HepG2 (cell line): ENCODE results near the gene NELL1. TPM values are rescaled to one million over a fixed set of nuclear protein-coding genes. Genes with fewer than 3 reads are reported as not detected.

Experiments
- ATAC-seq: fragments of 200-7000 bp; cut with Tn5 transposase; 3 replicates; pipeline ENCODE4 v1.9.1; 2020; ENCODE audit warnings: mild to moderate bottlenecking, moderate library complexity
- BruUV-seq: library from RNA; stranded (reverse); fragments of 400-500 nt; replicated peaks from 2 replicates; lab custom pipeline; 2021; lab: Mats Ljungman, UMichigan
- CTCF ChIA-PET: fragments of 300-600 bp; formaldehyde crosslinking; extraction: SDS; loops from one replicate; lab custom pipeline; 2021; ENCODE audit warnings: low total read pairs, inconsistent platforms, low intra/inter-chr PET ratio; lab: Yijun Ruan, JAX
- POLR2A ChIA-PET: fragments of 350-600 bp; sonication (Branson Sonifier 250); formaldehyde crosslinking; loops from one replicate; lab custom pipeline; 2020; ENCODE audit warnings: antibody characterized with exemption, inconsistent platforms; lab: Yijun Ruan, JAX
- DNase-seq: peaks from one replicate; pipeline ENCODE4 v3.0.0-alpha.2; 2015; ENCODE audit warnings: low spot score
- FAIRE-seq: peaks from 3 replicates; lab custom pipeline; 2011; peaks lifted over from hg19 to GRCh38; lab: Jason Lieb, UNC
- H2AFZ ChIP-seq: one replicate; pipeline ENCODE4 v1.6.1; 2011; ENCODE audit warnings: low read length, inconsistent platforms
- H3K27ac ChIP-seq: fragments of 300-600 bp; 3 replicates; pipeline ENCODE4 v1.8.0; 2011; ENCODE audit warnings: mixed run types, mild to moderate bottlenecking, mixed read lengths, low read length, inconsistent platforms; ENCODE audit not compliant: insufficient read depth; ENCODE audit errors: extremely low read length
- H3K27me3 ChIP-seq, 2 experiments: fragments of 200-600 bp in 1 of 2; 2 replicates in 1 of 2; 3 replicates in 1 of 2; pipeline versions ENCODE4 v1.6.0 to v1.8.0; 2011; ENCODE audit warnings: low read length in 2 of 2, mild to moderate bottlenecking in 2 of 2, moderate library complexity in 2 of 2, inconsistent platforms in 1 of 2; ENCODE audit not compliant: insufficient read depth in 2 of 2, control insufficient read depth in 1 of 2
- H3K36me3 ChIP-seq, 2 experiments: fragments of 200-600 bp in 1 of 2; replicated peaks in 1 of 2; 2 replicates in 1 of 2; 3 replicates in 1 of 2; pipeline versions ENCODE4 v1.5.1 to v1.8.0; 2011; ENCODE audit warnings: low read length in 2 of 2, inconsistent platforms in 1 of 2; ENCODE audit not compliant: insufficient read depth in 2 of 2, control insufficient read depth in 1 of 2
- H3K4me1 ChIP-seq: 2 replicates; pipeline ENCODE4 v1.5.1; 2012; ENCODE audit warnings: low read length, inconsistent platforms; ENCODE audit not compliant: insufficient read depth
- H3K4me2 ChIP-seq: 2 replicates; pipeline ENCODE4 v1.6.0; 2011; ENCODE audit warnings: low read depth, low read length, inconsistent platforms
- H3K4me3 ChIP-seq, 3 experiments: fragments of 200-600 bp in 1 of 3; sonication (generic), shearing (Covaris generic) in 1 of 3; replicated peaks in 1 of 3; 2 replicates each; pipeline ENCODE4 v1.5.1; 2011 to 2016; ENCODE audit warnings: low read length in 3 of 3, inconsistent platforms in 2 of 3, low read depth in 2 of 3, mild to moderate bottlenecking in 2 of 3, control low read depth in 1 of 3, mixed read lengths in 1 of 3; ENCODE audit not compliant: insufficient read depth in 1 of 3
- H3K79me2 ChIP-seq: one replicate; pipeline ENCODE4 v1.6.1; 2011; ENCODE audit warnings: low read length, inconsistent platforms; ENCODE audit not compliant: insufficient read depth
- H3K9ac ChIP-seq: 2 replicates; pipeline ENCODE4 v1.6.0; 2011; ENCODE audit warnings: mild to moderate bottlenecking, low read depth, low read length, inconsistent platforms; ENCODE audit not compliant: insufficient read depth
- H3K9me3 ChIP-seq: 2 replicates; pipeline ENCODE4 v1.5.1; 2012; ENCODE audit warnings: mild to moderate bottlenecking, low read length
- H4K20me1 ChIP-seq: 2 replicates; pipeline ENCODE4 v1.6.0; 2011; ENCODE audit warnings: inconsistent platforms, mild to moderate bottlenecking, low read length, moderate library complexity; ENCODE audit not compliant: insufficient read depth
- ATF7 ChIP-seq, 2 experiments: fragments of 450-650 bp in 1 of 2; sonication (generic) in 1 of 2; formaldehyde crosslinking in 1 of 2; IDR thresholded peaks; 2 replicates each; pipeline versions ENCODE4 v1.4.0 to v1.6.1; 2016 to 2020; ENCODE audit warnings: antibody characterized with exemption in 1 of 2, mild to moderate bottlenecking in 1 of 2, missing genetic modification reagents in 1 of 2
- BATF2 ChIP-seq: sonication (generic); formaldehyde crosslinking; IDR thresholded peaks from 2 replicates; pipeline ENCODE4 v1.8.0; 2022; ENCODE audit warnings: mild to moderate bottlenecking, missing genetic modification reagents, moderate library complexity
- HNRNPK ChIP-seq: fragments of 200-400 bp; formaldehyde crosslinking; IDR thresholded peaks from 2 replicates; pipeline ENCODE4 v1.6.1; 2018; ENCODE audit warnings: low read length, low read depth, moderate library complexity, mild to moderate bottlenecking; ENCODE audit not compliant: poor library complexity, severe bottlenecking
- MYNN ChIP-seq: sonication (generic); formaldehyde crosslinking; IDR thresholded peaks from 2 replicates; pipeline ENCODE4 v1.4.0; 2020; ENCODE audit warnings: mild to moderate bottlenecking, low read depth, missing genetic modification reagents
- NBN ChIP-seq: fragments of 450-650 bp; conservative IDR thresholded peaks from 2 replicates; pipeline ENCODE4 v1.6.1; 2017
- PAWR ChIP-seq: sonication (generic); formaldehyde crosslinking; IDR thresholded peaks from 2 replicates; pipeline ENCODE4 v1.4.0; 2020; ENCODE audit warnings: missing genetic modification reagents, mild to moderate bottlenecking, borderline replicate concordance
- ZBTB49 ChIP-seq: sonication (generic); formaldehyde crosslinking; IDR thresholded peaks from 2 replicates; pipeline ENCODE4 v1.4.0; 2020; ENCODE audit warnings: missing genetic modification reagents, borderline replicate concordance
- ZNF18 ChIP-seq: sonication (generic); formaldehyde crosslinking; IDR thresholded peaks from 2 replicates; pipeline ENCODE4 v1.8.0; 2022; ENCODE audit warnings: mild to moderate bottlenecking, missing genetic modification reagents; ENCODE audit not compliant: insufficient replicate concordance
- ZNF441 ChIP-seq: sonication (generic); formaldehyde crosslinking; IDR thresholded peaks from 2 replicates; pipeline ENCODE4 v1.7.0; 2021; ENCODE audit warnings: missing genetic modification reagents, borderline replicate concordance
- ZNF512B ChIP-seq: sonication (generic); formaldehyde crosslinking; IDR thresholded peaks from 2 replicates; pipeline ENCODE4 v1.5.1; 2020; ENCODE audit warnings: missing genetic modification reagents, mild to moderate bottlenecking, borderline replicate concordance
- WGBS: methylation state at CpG from one replicate; pipeline ENCODE4 v1.1.6; 2017; ENCODE audit warnings: low lambda C conversion rate; 5-methylcytosine and 5-hydroxymethylcytosine counted together
- in situ Hi-C: cut with HindIII; loops from 2 replicates; pipeline ENCODE4 v1.10.0; 2017; ENCODE audit warnings: low pct_unique_long_range_greater_than_20kb; ENCODE audit not compliant: extremely low pct_ligation_motif_present
- intact Hi-C: fragments of 100-400 bp; cut with micrococcal nuclease; formaldehyde crosslinking; loops from one replicate; pipeline ENCODE4 v1.10.0; 2022; ENCODE audit not compliant: unreplicated experiment
- polyA plus RNA-seq, 8 experiments: library from polyadenylated mRNA; depleted of rRNA in 3 of 8; stranded (reverse) in 7 of 8; unstranded in 1 of 8; fragments of >200 nt; fragmentation: Illumina TruSeq in 4 of 8; extraction: Trizol in 4 of 8; gene quantifications; 2 replicates each; pipeline versions ENCODE4 v1.2.1 to v1.2.3, GENCODE V29; 2011 to 2016; ENCODE audit warnings: low read depth in 4 of 8, missing spikeins in 1 of 8, mixed read lengths in 1 of 8; ENCODE audit not compliant: insufficient read depth in 1 of 8
- total RNA-seq, 5 experiments: library from RNA; depleted of rRNA; stranded (reverse); fragments of >200 nt; fragmentation: Illumina TruSeq; extraction: Trizol; gene quantifications; 2 replicates each; pipeline ENCODE4 v1.2.3, GENCODE V29; 2016; ENCODE audit warnings: low read depth in 1 of 5

The NELL1 gene
- total and polyA plus RNA-seq, 2 of the 13 experiments (the other 11 are each of a cell fraction or from before 2014, with no cell fraction given): not detected

GRCh38 chr11:21105196-21105917 lies 436.0 kb downstream of the NELL1 start (continued):
- no peak for TF ChIP-seq ZNF512B (CRISPR knock-in tag)
- TF ChIP-seq HNRNPK: peak; percentile 91
- no peak for TF ChIP-seq ZBTB49 (CRISPR knock-in tag)

GRCh38 chr11:21109341-21109740 lies 440.0 kb downstream of the NELL1 start:
- DNase-seq: no peak
- intact Hi-C loops: no loop called here
- H3K4me1 ChIP-seq: no peaks in the 10 kb centered on the region
- ATAC-seq: no peak
- WGBS: 25% methylated on average over 2 of the region's 2 CpGs
- no peak overlapping the region for H3K4me3 ChIP-seq
- no peaks in the 10 kb centered on the region for H3K79me2 ChIP-seq
- no peak overlapping the region for H3K4me2 ChIP-seq
- POLR2A ChIA-PET: no interaction called here
- H3K36me3 ChIP-seq: no peaks in the 10 kb centered on the region
- H2AFZ ChIP-seq: no peak overlapping the region
- H3K9me3 ChIP-seq: no peaks in the 10 kb centered on the region
- FAIRE-seq: no peak
- no peaks in the 10 kb centered on the region for H4K20me1 ChIP-seq
- in situ Hi-C loops: no loop called here
- no peak overlapping the region for H3K27ac ChIP-seq
- BruUV-seq: no TSS peak
- H3K9ac ChIP-seq: no peak overlapping the region
- no peaks in the 10 kb centered on the region for H3K27me3 ChIP-seq
- CTCF ChIA-PET: no interaction called here
- TF ChIP-seq ZNF441 (CRISPR knock-in tag): no peak
- TF ChIP-seq MYNN (CRISPR knock-in tag): no peak
- no peak for TF ChIP-seq ATF7 (IDR thresholded peaks at IDR 0.05)
- TF ChIP-seq ATF7 (CRISPR knock-in tag; IDR thresholded peaks at IDR 0.05): no peak
- no peak for TF ChIP-seq ZNF18 (CRISPR knock-in tag)
- no peak for TF ChIP-seq BATF2
- TF ChIP-seq PAWR (CRISPR knock-in tag): no peak
- no peak for TF ChIP-seq NBN
